HL-60/S4 treated with retinoic acid at 250 ng/mL for 4 days and 3 days (cell line): Measurements from ENCODE around the gene LRRC26.

Experiments used
- in situ Hi-C: fragments of 300-500 bp; cut with MboI; formaldehyde crosslinking; loops from 2 replicates; pipeline ENCODE4 v1.7.0; 2022; ENCODE audit warnings: low sequenced_read_pairs

LRRC26 gene

GRCh38 chr9:137169896-137170358 is at the start of gene LRRC26:
Gene LRRC26 (minus strand): TSS chr9:137170051. CDS start chr9:137169943, 108 bp downstream.
- in situ Hi-C loops: no loop called here

GRCh38 chr9:137218754-137219271 is 49.0 kb upstream of the LRRC26 start:
- in situ Hi-C loops: no loop called here

- in situ Hi-C loops: no loop called here
Observed at GRCh38 chr9:137218212-137218753, 48.4 kb upstream of the LRRC26 start.

- in situ Hi-C loops: no loop called here
Observed at GRCh38 chr9:137217276-137218211, 47.7 kb upstream of the LRRC26 start.

GRCh38 chr9:137216188-137216965 is 46.5 kb upstream of the LRRC26 start:
- in situ Hi-C loops: no loop called here

GRCh38 chr9:137215196-137215986 is 45.5 kb upstream of the LRRC26 start:
- in situ Hi-C loops: no loop called here

GRCh38 chr9:137214620-137215019 is 44.8 kb upstream of the LRRC26 start:
- in situ Hi-C loops: no loop called here

GRCh38 chr9:137213160-137214060 is 43.6 kb upstream of the LRRC26 start:
- in situ Hi-C loops: no loop called here

GRCh38 chr9:137212520-137212919 is 42.7 kb upstream of the LRRC26 start:
- in situ Hi-C loops: no loop called here

- in situ Hi-C loops: no loop called here
Observed at GRCh38 chr9:137211532-137211931, 41.7 kb upstream of the LRRC26 start.

- in situ Hi-C loops: no loop called here
Observed at GRCh38 chr9:137206602-137207001, 36.8 kb upstream of the LRRC26 start.

GRCh38 chr9:137205126-137206069 is 35.5 kb upstream of the LRRC26 start, which contains the start of the genes NDOR1 and TMEM203:
Gene NDOR1 (plus strand): TSS chr9:137205700. CDS start chr9:137205778, 78 bp downstream.
Gene TMEM203 (minus strand): TSS chr9:137205648. CDS start chr9:137205414, 234 bp downstream.
- in situ Hi-C loops: no loop called here

GRCh38 chr9:137204731-137205125 is 34.9 kb upstream of the LRRC26 start:
- in situ Hi-C loops: no loop called here

- in situ Hi-C loops: no loop called here
Observed at GRCh38 chr9:137202966-137203365, 33.1 kb upstream of the LRRC26 start.

GRCh38 chr9:137201205-137201868 is 31.5 kb upstream of the LRRC26 start:
- in situ Hi-C loops: no loop called here

GRCh38 chr9:137200311-137201204 is 30.7 kb upstream of the LRRC26 start, which contains the start of gene TPRN:
Gene TPRN (minus strand): TSS chr9:137200741. CDS start chr9:137200711, 30 bp downstream.
- in situ Hi-C loops: no loop called here
